NCI-H1930 (cell line): ENCODE measurements around the gene STPG3.
A peak's percentile ranks its signal among the peaks of the same experiment; 100 is the strongest.

Experiments used
- DNase-seq, 2 experiments: peaks; one replicate each; lab custom pipeline; 2025; lab: John Stamatoyannopoulos, UW

The STPG3 gene

DNA sequence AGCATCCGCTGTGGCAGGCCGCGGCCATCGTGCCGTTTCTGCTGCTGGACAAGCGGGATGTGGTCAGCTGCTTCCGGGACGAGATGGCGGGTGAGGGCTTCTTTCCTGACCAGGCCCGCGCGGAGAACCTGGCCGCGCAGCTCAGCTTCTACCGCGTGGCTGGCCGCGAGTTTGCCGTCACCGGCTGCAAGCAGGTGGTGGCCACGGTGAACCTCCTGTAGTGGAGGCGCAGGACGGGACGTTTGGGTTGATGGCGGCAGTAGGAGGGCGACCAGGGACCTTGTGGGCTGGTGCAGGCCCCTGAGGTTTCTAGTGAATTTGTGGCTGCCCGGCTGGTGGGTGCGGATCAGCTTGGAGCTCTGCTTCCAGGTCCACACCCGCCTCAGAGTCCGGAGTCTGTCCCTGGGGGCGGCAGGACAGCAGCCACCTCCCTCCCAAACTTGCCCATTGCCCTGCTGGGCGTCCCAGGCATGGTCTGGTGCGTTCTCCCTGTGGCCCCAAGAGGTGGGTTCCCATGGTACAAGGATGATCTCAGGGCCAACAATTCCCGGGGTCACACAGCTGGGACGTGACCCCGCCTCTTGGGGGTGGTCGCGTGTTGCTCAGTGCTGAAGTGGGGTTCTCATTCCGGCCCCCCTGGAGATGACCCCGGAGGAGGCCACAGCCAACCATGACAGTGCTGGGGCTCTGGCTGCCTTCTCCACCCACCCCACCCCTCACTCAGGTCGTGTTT, 28.8 kb downstream of the STPG3 start:
- DNase-seq, result no peak

DNA sequence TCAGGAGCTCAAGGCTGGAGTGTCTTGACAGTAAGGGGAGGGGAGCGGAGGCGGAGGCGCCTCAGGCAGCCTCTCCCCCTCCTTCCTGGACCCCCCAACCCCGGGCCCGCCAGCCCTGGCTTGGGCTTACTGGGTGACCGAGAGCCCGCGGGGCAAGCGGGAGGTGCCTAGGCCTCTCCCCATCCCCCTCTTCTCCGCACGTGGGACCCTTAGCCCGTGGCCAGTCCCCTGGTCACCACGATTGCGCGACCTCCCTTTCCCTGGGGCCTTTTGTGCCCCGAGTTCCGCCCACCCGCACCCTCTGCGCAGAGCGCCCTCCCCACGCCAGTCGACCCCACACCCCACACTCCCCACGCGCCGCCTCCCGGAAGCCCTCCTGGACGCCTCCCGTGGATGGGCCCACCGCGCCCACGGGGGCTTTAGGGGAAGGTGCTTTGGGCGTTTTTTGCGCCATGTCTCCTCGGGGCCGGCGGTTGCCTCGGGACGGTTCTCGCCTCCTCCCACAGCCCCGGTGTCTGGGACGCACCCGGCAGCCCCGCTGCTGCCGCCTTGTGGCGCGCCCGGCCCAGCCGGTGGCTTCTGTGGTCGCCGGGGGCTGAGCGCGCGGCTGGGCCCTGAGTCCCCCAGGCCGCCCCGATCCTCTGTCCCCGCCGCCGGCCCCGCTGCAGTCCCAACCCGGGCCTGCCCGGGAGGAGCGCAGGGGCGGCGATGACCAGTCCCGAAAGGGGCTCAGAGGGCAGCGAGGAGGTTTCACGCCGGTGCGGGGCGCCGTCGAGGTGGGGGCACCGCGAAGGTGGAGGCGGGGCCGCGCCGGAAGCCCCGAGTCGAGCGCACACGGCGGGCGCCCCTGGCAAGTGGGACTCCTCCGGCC, 29.6 kb downstream of the STPG3 start:
- DNase-seq, result peak in 1 of 2 experiments; percentile 27

DNA sequence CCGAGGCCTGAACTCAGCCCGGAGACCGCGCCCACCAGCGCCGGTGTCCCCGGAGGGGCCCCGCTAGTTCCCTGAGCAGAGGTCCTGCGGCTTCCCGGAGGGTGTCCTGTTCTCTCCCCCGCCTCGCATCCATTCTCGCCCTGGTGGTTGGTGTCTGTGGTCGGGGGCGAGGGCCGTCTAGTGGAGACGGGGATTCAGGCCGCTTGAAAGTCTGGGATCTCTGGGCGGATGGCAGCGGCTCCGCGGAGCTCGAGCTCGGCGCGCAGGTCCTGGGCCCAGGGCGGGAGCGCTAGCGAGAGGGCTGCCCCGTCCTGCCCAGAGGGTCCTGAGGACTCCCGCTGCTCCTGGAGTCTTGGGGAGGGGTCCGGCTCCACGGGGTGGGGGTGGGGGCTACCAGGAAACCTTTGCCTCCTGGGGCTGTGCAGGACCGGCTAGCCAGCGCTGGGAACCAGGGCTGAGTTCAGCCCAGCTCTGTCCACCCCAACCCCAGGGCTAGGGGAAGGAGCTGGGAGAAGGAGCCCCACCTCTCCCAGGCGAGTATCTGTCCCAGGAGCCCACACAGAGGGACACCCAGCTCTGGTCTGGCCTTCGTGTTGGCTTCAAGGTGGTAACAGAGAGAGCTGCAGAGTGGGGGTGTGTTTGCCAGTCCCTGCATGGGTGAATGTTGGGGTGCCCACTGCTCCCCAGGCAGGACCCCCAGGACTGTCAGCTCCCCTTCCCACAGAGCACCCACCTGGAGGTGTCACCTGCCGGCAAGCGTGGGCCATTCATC, 30.4 kb downstream of the STPG3 start:
- no peak for DNase-seq

DNA sequence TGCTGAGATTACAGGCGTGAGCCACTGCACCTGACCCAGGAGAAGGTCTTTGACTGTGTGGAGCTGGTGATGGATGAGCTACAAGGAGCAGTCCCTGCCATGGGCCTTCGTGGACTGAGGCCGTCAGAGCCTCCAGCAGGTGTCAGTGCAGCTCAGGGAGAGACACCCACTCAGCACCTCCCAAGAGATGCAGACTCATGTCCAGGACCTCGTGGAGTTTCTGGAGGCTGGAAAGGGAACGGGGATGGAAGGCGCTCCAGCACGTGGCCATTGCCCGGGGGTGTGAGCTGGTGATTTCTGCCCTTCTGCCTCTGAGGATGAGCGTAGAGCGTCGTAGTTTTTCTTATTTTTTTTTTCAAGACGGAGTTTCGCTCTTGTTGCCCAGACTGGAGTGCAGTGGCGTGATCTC, 35.9 kb downstream of the STPG3 start:
- peak; percentile 63 to 65 for DNase-seq

DNA sequence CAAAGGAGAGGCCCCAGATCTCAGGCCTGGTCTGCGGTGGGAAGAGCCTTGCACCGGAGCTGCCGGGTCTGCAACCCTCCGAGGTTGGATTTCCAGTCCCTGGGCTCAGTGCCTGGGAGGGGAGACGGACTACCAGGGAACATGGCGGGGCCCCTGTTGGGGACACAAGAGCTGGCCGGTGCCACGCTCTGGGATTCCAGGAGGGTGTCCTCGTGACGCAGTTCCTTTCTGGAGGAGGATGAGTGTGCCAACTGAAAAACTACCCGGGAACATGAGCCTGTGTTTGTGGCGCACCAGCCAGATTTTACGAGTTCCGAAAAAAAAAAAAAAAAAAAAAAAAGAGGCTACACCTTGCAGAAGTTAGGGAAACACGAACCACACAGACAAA, 42.0 kb downstream of the STPG3 start:
- no peak for DNase-seq

DNA sequence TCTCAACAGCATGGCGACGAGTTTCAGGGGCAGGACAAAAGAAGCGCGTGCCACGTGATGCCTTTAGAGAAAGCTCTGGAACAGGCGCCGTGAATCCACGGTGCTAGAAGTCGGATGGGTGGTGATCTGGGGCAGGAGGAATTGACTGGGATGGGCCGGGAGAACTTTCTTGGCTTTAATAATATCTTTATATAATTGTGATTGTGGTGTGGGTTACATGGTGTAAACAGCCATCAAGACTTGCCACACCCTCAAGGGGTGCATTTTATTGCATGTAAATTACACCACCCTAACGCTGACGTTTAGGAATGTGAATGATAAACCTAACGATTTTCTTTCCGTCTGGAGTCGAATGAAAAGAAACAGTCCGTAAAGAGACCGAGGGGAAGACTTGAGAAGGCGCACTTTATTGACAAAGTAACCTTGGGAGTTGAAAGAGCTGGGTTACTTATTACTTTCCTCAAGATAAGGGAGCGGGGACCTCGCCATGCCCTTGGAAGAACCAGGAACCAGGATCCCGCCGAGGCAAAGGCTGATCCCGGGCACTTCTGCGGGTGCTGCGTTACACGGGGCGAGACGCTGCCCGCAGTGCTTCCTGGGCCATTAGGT, 42.5 kb downstream of the STPG3 start:
- DNase-seq, result no peak

DNA sequence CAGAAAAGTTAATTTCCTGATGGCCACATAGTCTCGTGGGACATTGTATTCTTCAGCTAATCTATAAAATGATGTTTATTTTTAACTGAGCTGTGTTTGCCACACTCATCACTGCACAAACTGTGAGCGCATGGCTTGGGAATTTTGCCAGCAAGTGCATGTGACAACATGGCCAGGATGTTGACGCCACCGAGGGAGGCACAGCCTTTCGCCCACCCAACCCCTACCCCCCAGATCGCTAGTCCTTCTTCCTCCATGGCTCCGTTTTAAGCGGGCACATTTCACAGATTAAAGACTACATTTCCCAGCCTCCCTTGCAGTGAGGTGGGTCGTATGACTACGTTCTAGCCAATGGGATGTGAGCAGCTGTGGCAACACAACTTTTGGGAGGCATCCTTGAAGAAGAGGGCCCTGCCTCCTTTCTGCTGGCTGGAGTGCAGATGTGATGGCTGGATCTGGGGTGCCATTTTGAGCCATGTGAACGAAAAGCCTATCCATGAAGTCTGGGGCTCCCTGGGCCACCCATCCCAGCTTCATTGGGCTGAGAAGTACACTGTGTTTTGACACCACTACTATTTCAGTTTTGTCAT, 43.1 kb downstream of the STPG3 start:
- DNase-seq, result no peak

DNA sequence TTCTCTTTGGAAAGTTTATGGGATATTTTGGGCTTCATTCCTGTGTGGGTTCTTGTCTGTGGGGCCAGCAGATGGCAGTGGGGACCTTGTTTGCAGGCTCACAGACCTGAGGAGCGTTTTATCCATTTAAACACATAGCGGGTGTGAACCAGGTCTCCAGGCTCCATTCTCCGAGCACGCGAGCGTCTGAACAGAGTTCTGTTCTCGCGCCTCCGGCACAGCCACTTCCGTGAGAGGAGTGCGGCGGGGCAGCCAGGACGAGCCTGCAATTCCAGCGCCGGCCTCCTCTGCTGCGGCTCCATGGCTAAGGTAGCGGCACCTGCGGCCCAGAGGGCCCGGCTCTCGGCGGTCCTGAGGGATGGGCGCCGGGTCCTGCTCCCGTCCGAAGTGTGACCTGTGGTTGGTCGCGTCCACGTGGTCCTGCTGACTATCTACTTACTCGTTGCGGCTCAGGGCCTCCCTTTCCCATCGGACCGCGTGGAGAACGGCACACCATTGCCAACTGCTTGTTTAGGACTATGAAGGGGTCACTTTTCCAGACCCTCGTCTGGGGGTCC, 43.7 kb downstream of the STPG3 start:
- no peak for DNase-seq

DNA sequence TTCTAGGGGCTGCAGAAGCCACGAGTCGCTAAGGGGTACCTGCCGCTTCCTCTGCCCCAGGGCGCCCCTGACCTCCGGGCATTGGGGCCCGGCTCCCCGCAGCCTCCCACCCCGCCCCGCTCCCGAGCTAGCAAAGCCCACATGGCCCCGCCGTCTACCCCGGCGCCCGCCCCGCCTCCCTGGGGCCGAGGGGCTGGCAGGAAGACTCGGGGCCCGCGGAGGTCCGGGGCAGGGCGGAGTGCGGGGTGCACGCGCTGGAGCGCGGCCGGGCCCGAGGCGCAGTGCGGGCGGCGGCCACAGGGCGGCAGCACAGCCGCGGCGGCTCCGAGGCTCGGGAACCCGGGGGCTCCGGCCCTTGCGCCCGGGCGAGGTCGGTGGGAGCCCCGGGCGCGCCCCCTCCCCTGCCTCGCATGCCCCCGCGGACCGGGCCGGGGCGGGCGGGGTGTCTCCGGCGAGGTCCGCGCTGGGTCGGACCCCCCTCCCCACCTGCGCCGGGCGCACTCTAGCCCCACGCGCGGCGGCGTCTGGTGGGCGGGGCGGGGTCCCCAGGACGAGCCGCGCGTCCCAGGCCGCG, 44.2 kb downstream of the STPG3 start:
- DNase-seq, result no peak

DNA sequence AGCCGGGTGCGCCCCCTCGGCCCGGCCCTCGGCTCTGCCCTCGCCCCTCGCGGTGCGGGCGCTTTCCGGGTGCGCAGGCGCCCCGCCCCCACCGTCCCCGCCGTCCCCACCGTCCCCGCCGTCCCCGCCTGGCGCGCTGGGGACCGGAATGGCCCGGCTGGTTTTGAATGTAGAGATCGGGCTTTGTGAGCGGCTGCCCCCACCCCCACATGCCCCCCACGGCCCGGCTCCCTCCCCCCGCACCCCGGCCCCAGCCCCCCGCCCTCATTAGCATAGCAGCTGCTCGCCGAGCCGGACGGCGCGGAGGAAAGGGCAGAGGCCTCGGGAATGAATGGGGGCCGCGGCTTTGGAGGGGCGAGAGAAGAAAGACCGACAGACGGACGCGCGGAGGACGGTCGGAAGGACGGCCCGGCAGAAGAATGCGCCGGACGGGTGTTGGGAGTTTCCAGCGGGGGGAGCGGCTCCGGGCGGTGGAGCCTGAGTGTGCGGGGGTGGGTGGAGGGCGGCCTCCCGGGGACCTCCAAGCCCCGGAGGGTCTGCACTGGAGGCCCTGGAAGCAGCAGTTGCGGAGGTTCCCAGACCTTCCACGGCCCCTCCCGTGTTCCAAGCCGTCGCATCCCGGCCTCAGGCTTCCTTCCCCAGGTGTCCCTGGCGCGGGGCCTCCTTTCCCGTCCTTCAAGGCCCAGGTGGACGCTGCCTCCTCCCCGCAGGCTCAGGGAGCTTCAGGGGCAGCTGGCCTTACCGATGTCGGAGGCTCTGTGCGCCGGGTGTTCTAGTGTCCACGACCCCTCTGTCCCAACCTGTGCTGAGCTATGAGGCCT, 45.0 kb downstream of the STPG3 start:
- DNase-seq, result no peak

DNA sequence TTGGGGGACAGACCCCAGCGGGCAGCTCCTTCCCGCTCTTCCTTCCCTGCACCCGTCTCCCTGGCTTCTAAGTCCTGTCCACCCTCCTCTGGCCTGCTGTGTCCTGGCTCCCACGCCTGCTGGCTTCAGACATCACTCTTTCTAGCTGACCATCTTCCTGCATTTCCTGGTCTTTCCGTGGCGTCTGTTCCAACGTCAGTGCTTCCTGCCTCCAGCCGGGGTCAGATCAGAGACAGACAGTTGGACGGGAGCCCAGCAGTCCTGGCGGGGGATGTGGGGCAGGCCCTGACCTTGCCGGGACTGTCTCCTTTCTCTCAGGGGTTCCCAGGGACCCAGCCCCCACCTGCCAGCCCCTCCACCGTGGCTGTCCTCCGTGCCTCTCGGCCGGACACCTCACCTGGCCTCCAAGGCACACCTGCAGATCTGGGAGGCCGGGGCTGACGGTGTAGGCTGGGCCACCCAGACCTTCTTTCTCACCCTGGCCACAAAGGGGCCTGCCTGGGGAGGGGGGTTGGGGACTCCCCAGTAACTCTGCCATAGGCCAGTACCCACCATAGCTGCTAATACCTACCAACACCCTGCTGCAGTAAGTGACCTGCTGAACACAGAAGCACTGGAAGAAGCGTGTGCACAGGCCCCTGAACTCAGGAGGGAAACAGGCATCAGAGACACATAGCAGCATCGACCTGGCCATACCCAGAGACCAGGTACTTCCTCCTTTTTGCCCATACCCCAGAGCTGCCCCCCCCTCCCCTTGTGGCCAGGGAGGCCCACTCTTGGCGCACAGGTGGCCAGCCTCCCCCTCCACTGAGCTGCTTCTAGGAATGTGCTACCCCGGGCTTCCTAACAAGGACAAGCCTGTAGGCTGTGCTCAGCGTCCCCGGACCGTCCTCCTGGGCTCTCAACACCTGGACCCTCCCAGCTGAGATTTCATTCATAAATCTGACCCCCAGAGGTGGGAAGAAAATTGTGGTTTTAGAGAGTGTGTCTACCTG, 45.9 kb downstream of the STPG3 start:
- no peak for DNase-seq

DNA sequence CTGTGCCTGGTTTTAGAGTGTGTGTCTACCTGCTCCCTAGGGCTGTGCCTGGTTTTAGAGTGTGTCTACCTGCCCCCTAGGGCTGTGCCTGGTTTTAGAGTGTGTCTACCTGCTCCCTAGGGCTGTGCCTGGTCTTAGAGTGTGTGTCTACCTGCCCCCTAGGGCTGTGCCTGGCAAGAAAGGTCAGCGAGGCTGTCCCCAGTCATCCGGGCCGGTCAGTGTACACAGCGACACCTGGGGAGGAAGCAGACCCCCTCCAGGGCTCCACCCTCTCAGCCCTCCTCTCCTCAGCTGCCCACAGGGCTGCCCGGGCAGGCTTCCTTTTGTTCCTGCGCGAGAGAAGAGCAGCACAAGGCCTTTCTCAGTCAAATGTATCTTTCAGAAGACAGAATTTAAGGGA, 46.9 kb downstream of the STPG3 start:
- DNase-seq, result no peak

DNA sequence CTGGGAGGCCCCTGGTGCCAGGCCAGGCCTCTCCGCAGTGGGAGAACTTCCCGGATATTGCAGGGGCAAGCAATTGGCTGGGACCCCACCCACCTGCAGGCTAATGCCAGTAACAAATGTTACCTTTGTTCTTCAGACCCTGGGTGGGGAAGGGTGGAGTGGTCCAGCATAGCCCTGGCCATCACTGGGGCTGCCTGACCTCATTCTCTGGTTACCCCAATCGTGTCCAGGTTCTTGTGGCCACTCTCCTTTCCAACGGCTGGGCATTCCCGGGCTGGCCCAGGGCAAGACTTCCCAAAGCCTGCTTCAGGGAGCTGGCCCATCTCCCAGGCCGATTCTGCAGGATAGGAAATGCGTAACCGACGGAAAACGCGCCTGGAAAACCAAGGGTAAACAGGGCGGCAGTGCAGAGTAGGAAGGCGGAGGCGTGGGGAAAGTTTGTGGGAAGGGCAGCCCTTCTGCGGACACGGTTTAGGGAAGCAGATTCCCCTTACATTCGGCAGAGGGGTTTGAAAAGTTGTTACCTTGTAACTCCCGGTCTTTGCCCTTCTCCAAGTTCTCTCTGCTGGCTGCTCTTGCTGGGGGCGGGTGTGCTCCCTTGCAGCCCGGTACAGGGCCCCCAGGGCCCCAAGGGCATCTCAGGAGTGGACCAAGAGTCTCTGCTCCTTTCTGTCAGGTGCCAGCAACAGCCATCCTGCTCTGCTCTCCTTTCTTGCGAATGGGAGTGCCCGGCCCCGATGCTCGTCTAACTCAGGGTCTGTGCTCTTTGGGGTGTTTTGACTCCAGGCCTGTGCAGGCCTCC, 47.5 kb downstream of the STPG3 start:
- no peak for DNase-seq

DNA sequence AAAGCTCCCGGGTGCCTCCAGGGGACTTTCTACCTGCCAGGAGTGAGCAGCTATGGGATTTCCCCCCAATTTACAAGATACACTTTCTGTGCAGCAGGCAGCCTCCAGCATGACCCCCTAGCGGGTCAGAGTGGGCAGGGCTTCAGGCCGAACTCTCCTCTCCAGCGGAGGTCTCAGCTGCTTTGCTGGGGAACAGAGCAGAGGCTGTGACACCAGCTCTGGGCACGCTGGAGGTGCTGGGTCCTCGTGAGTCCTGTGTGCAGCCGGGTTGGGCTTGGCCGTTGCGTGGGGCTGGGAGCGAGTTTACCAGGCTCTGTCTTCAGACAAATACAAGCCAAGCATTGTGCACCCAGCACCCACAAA, 48.1 kb downstream of the STPG3 start:
- DNase-seq, result no peak

DNA sequence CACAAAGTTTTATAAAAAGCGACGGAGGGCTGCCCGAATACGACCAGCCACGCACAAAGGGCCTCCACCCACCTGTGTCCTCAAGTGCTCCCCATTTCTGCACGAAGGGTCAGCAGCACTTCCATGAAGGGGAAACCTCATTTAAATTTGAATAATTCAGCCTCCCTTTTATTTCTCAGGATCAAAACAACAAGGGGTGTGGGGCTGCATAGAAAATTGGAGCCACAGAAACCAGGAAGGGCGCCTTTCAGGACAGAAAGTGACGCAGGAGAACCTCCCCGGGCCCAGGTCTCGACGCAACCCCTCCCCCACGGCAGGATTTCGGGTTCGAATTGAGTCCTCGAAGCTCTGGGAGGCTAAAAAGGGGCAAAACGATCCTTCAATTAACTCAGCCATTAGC, 48.9 kb downstream of the STPG3 start:
- DNase-seq, result no peak

DNA sequence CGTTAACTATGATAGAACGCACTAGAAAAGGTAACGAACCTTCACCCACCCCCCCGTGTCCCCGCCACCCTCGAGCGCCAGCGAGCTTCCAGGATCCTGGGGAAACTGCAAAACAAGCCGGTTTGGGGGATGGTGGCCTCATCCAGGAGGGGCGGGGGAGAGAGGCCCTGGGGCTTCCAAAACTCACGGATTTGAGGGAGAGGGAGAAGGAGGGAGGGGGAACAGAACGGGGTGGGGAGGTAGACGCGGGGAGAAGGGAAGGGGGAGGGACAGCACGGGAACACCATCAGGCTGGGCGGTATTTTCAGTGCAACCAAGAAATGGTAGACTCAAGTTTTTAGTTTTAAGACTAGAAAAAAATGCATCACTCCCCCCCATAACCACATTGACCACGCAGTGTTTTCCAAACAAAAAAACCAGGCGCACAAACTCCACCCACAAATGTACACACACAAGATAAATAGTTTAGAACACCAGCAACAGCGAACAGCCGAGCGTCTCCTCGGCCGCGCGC, 49.5 kb downstream of the STPG3 start:
- DNase-seq, result no peak

DNA sequence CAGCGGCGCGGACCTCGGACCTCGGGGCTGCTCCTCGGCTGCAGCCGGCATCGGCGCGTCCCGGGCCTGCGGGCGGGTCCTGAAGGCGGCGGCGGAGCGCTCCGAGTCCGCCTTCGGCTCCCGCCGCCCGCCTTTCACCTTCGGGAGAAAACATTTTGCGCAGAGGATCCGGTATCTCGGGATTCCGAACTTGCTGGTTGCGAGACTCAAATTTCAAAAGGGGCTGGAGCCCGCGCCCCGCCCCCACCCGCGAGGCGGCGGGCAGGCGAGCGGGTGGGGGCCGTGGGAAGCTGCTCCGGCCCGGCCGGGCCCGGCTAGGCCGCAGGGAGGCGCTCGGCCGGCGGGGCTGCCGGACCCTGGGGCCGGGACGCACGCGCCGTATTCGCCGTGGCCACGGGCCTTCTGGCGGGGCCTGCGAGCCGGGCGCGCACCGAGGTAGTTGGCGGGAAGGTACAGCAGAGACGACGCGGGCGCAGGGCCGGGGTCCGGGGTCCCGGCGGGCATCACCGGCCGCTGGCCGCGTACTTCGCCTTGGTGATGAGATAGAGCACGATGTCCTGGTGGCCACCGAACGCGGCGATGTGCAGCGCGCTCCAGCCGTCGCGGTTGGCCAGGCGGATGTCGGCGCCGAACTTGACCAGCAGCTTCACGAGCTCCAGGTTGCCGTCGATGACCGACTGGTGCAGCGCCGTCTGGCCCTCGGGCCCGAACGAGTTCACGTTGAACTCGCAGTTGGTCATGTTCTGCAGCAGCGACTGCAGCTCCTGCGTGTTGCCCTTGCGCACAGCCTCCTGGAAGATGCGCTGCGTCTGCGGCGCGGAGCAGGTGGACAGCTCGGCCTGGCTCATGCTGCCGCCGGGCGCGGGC, 50.2 kb downstream of the STPG3 start:
- peak in 1 of 2 experiments; percentile 68 for DNase-seq
